ENCODE measurements around the gene PROC.

PROC gene

GRCh38 chr2:127401757-127402695, 16.2 kb upstream of the PROC start:
- no peak for DNase-seq (ENCODE audit: low read depth)
- TF ChIP-seq CTCF (IDR thresholded peaks at IDR 0.05; ENCODE audit: low read depth, low read length, missing control alignments), result no peak
- H3K4me3 ChIP-seq (ENCODE audit: low read depth, low read length), result no peak overlapping the region

- DNase-seq (ENCODE audit: low read depth), result no peak
- no peak overlapping the region for H3K4me3 ChIP-seq (ENCODE audit: low read depth, low read length)
- no peak for TF ChIP-seq CTCF (IDR thresholded peaks at IDR 0.05; ENCODE audit: low read depth, low read length, missing control alignments)
Measured at GRCh38 chr2:127403460-127403859, 14.8 kb upstream of the PROC start.

GRCh38 chr2:127404466-127405254, 13.6 kb upstream of the PROC start:
- DNase-seq (ENCODE audit: low read depth), result no peak
- no peak overlapping the region for H3K4me3 ChIP-seq (ENCODE audit: low read depth, low read length)
- no peak for TF ChIP-seq CTCF (IDR thresholded peaks at IDR 0.05; ENCODE audit: low read depth, low read length, missing control alignments)

GRCh38 chr2:127405255-127405610, 13.0 kb upstream of the PROC start:
- no peak for DNase-seq (ENCODE audit: low read depth)
- H3K4me3 ChIP-seq (ENCODE audit: low read depth, low read length), result no peak overlapping the region
- no peak for TF ChIP-seq CTCF (IDR thresholded peaks at IDR 0.05; ENCODE audit: low read depth, low read length, missing control alignments)

GRCh38 chr2:127406454-127406853, 11.8 kb upstream of the PROC start:
- no peak for TF ChIP-seq CTCF (IDR thresholded peaks at IDR 0.05; ENCODE audit: low read depth, low read length, missing control alignments)
- no peak for DNase-seq (ENCODE audit: low read depth)
- H3K4me3 ChIP-seq (ENCODE audit: low read depth, low read length), result no peak overlapping the region

- TF ChIP-seq CTCF (IDR thresholded peaks at IDR 0.05; ENCODE audit: low read depth, low read length, missing control alignments), result no peak
- DNase-seq (ENCODE audit: low read depth), result no peak
- no peak overlapping the region for H3K4me3 ChIP-seq (ENCODE audit: low read depth, low read length)
Measured at GRCh38 chr2:127407091-127407490, 11.1 kb upstream of the PROC start.
